ENCODE measurements around the gene PIK3C2G. TPM values are rescaled to one million over a fixed set of nuclear protein-coding genes. Genes with fewer than 3 reads are reported as not detected.
"Not testable (repeated sequence)": the region's sequence is repeated elsewhere in the genome, so short reads cannot be mapped to it uniquely, and the experiment has no call there.

The PIK3C2G gene
- total RNA-seq, 1 experiment from 2014 or later, result not detected

DNA sequence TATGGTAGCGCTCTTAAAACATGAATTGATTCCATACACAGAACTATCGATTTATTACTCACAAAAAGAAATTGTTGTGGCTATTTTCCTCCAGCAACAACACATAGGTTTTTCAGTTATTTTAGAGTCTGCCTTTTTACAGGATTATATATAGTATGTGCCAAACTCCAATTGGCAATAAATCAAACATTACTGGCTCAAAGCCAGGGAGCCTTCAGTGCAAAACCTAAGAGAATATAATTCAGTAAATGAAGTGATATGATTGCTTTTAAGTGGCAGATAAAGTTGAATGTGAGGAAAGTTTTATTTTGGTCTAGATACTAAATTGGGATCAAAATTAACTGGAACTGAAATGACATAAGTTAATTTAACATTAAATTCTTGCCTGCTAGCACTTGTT is 234.8 kb downstream of the PIK3C2G start:
- Histone ChIP-seq H3K27me3 (ENCODE audit: control insufficient read depth, insufficient read depth, low read length) (no peaks in the 10 kb centered on the region), H3K9me3 (ENCODE audit: control insufficient read depth, insufficient read depth, low read depth, low read length) (no peaks in the 10 kb centered on the region), H3K4me3 (ENCODE audit: low read depth in 2 of 2, low read length in 2 of 2) (no peak overlapping the region), H3K27ac (ENCODE audit: low read length) (no peak overlapping the region), H3K4me1 (ENCODE audit: control insufficient read depth, insufficient read depth, low read length) (no peaks in the 10 kb centered on the region), H3K36me3 (ENCODE audit: control insufficient read depth, insufficient read depth, low read length) (no peaks in the 10 kb centered on the region)
- no TSS peak for BruUV-seq (replicated peaks)
- DNase-seq (ENCODE audit: low read depth, low spot score) (no peak), ATAC-seq (no peak)
- ChIA-PET CTCF (no interaction called here), POLR2A (no interaction called here)
- TF ChIP-seq, protein P1, sequence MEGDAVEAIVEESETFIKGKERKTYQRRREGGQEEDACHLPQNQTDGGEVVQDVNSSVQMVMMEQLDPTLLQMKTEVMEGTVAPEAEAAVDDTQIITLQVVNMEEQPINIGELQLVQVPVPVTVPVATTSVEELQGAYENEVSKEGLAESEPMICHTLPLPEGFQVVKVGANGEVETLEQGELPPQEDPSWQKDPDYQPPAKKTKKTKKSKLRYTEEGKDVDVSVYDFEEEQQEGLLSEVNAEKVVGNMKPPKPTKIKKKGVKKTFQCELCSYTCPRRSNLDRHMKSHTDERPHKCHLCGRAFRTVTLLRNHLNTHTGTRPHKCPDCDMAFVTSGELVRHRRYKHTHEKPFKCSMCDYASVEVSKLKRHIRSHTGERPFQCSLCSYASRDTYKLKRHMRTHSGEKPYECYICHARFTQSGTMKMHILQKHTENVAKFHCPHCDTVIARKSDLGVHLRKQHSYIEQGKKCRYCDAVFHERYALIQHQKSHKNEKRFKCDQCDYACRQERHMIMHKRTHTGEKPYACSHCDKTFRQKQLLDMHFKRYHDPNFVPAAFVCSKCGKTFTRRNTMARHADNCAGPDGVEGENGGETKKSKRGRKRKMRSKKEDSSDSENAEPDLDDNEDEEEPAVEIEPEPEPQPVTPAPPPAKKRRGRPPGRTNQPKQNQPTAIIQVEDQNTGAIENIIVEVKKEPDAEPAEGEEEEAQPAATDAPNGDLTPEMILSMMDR (IDR thresholded peaks at IDR 0.05), result no peak
- TF ChIP-seq, protein P2, sequence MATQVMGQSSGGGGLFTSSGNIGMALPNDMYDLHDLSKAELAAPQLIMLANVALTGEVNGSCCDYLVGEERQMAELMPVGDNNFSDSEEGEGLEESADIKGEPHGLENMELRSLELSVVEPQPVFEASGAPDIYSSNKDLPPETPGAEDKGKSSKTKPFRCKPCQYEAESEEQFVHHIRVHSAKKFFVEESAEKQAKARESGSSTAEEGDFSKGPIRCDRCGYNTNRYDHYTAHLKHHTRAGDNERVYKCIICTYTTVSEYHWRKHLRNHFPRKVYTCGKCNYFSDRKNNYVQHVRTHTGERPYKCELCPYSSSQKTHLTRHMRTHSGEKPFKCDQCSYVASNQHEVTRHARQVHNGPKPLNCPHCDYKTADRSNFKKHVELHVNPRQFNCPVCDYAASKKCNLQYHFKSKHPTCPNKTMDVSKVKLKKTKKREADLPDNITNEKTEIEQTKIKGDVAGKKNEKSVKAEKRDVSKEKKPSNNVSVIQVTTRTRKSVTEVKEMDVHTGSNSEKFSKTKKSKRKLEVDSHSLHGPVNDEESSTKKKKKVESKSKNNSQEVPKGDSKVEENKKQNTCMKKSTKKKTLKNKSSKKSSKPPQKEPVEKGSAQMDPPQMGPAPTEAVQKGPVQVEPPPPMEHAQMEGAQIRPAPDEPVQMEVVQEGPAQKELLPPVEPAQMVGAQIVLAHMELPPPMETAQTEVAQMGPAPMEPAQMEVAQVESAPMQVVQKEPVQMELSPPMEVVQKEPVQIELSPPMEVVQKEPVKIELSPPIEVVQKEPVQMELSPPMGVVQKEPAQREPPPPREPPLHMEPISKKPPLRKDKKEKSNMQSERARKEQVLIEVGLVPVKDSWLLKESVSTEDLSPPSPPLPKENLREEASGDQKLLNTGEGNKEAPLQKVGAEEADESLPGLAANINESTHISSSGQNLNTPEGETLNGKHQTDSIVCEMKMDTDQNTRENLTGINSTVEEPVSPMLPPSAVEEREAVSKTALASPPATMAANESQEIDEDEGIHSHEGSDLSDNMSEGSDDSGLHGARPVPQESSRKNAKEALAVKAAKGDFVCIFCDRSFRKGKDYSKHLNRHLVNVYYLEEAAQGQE (IDR thresholded peaks at IDR 0.05; ENCODE audit: insufficient read depth in 1 of 2, low read depth in 2 of 2, low read length in 1 of 2), result no peak
- TF ChIP-seq POLR2AphosphoS5 (IDR thresholded peaks at IDR 0.05; ENCODE audit: low read depth, low read length), result no peak
- TF ChIP-seq SIN3A (IDR thresholded peaks at IDR 0.05; ENCODE audit: borderline replicate concordance, insufficient read depth, low read depth, low read length), result no peak
- no peak for TF ChIP-seq TCF7L2 (IDR thresholded peaks at IDR 0.05; ENCODE audit: low read depth, low read length)
- in situ Hi-C loops (cut with HindIII; ENCODE audit: low pct_unique_long_range_greater_than_20kb, low sequenced_read_pairs) (no loop called here), intact Hi-C loops (cut with micrococcal nuclease; ENCODE audit: unreplicated experiment) (no loop called here)

DNA sequence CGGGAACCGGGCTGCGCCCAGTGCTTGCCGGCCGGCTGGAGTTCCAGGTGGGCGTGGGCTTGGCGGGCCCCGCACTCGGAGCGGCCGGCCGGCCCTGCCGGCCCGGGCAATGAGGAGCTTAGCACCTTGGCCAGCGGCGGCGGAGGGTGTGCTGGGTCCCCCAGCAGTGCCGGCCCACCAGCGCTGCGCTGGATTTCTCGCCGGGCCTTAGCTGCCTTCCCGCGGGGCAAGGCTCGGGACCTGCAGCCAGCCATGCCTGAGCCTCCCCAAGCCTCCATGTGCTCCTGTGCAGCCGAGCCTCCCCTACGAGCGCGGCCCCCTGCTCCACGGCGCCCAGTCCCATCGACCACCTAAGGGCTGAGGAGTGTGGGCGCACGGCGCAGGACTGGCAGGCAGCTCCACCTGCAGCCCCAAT is 238.8 kb downstream of the PIK3C2G start:
- POLR2A ChIA-PET; H3K36me3 ChIP-seq (ENCODE audit: control insufficient read depth, insufficient read depth, low read length); DNase-seq (ENCODE audit: low read depth, low spot score); H3K27me3 ChIP-seq (ENCODE audit: control insufficient read depth, insufficient read depth, low read length); BruUV-seq (replicated peaks); intact Hi-C loops (cut with micrococcal nuclease; ENCODE audit: unreplicated experiment); ATAC-seq; in situ Hi-C loops (cut with HindIII; ENCODE audit: low pct_unique_long_range_greater_than_20kb, low sequenced_read_pairs); H3K27ac ChIP-seq (ENCODE audit: low read length); CTCF ChIA-PET; H3K9me3 ChIP-seq (ENCODE audit: control insufficient read depth, insufficient read depth, low read depth, low read length); H3K4me3 ChIP-seq (ENCODE audit: low read depth in 2 of 2, low read length in 2 of 2); H3K4me1 ChIP-seq (ENCODE audit: control insufficient read depth, insufficient read depth, low read length): not testable (repeated sequence)

DNA sequence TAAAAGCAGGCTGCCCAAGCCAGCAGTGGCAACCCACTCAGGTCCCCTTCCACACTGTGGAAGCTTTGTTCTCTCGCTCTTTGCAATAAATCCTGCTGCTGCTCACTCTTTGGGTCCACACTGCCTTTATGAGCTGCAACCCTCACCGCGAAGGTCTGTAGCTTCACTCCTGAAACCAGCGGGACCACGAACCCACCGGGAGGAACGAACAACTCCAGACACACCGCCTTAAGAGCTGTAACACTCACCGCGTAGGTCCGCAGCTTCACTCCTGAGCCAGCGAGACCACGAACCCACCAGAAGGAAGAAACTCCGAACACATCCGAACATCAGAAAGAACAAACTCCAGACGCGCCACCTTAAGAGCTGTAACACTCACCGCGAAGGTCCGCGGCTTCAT is 239.4 kb downstream of the PIK3C2G start:
- H3K27me3 ChIP-seq (ENCODE audit: control insufficient read depth, insufficient read depth, low read length); ATAC-seq; H3K27ac ChIP-seq (ENCODE audit: low read length); H3K9me3 ChIP-seq (ENCODE audit: control insufficient read depth, insufficient read depth, low read depth, low read length); CTCF ChIA-PET; H3K4me3 ChIP-seq (ENCODE audit: low read depth in 2 of 2, low read length in 2 of 2); POLR2A ChIA-PET; in situ Hi-C loops (cut with HindIII; ENCODE audit: low pct_unique_long_range_greater_than_20kb, low sequenced_read_pairs); DNase-seq (ENCODE audit: low read depth, low spot score); intact Hi-C loops (cut with micrococcal nuclease; ENCODE audit: unreplicated experiment); H3K36me3 ChIP-seq (ENCODE audit: control insufficient read depth, insufficient read depth, low read length); H3K4me1 ChIP-seq (ENCODE audit: control insufficient read depth, insufficient read depth, low read length); BruUV-seq (replicated peaks): not testable (repeated sequence)
